ENCODE results near the gene JARID2. TPM values are rescaled to one million over a fixed set of nuclear protein-coding genes. Genes with fewer than 3 reads are reported as not detected.

JARID2 gene
- total RNA-seq, 1 donor from 2014 or later, result 24.2 TPM

DNA sequence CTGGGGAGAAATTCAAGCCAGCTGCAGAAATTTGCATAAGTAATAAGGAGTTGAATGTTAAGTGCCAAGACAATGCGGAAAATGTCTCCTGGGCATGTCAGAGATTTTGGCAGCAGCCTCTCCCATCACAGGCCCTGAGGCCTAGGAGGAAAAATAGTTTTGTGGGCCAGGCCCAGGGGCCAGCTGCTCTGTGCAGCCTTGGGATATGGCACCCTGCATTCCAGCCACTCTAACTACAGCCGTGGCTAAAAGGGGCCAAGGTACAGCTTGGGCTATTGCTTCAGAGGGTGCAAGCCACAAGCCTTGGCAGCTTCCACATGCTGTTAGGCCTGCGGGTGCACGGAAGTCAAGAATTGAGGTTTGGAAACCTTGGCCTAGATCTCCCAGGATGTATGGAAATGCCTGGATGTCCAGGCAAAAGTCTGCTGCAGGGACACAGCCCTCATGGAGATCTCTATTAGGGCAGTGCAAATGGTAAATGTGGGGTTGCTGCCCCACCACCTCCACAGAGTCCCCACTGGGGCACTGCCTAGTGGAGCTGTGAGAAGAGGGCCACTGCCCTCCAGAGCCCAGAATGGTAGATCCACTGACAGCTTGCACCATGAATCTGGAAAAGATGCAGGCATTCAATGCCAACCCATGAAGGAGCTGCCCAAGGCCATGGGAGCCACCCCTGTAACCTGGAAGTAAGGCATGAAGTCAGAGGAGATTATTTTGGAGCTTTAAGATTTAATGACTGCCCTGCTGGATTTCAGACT is 290.5 kb downstream of the JARID2 start:
- Mint-ChIP-seq H3K36me3 (ENCODE audit: low read depth, unreplicated experiment) (no peaks in the 10 kb centered on the region), H3K4me1 (ENCODE audit: low read depth, unreplicated experiment) (peaks cover 10% of the 10 kb centered on the region), H3K27ac (ENCODE audit: unreplicated experiment) (no peak overlapping the region), H3K4me3 (ENCODE audit: unreplicated experiment) (no peak overlapping the region), H3K9me3 (ENCODE audit: unreplicated experiment) (peaks cover 3% of the 10 kb centered on the region), H3K27me3 (ENCODE audit: low read depth, unreplicated experiment) (no peaks in the 10 kb centered on the region)
- no peak for TF ChIP-seq EZH2 (IDR thresholded peaks at IDR 0.05; ENCODE audit: insufficient read depth, low read length)
- TF ChIP-seq, protein P1, sequence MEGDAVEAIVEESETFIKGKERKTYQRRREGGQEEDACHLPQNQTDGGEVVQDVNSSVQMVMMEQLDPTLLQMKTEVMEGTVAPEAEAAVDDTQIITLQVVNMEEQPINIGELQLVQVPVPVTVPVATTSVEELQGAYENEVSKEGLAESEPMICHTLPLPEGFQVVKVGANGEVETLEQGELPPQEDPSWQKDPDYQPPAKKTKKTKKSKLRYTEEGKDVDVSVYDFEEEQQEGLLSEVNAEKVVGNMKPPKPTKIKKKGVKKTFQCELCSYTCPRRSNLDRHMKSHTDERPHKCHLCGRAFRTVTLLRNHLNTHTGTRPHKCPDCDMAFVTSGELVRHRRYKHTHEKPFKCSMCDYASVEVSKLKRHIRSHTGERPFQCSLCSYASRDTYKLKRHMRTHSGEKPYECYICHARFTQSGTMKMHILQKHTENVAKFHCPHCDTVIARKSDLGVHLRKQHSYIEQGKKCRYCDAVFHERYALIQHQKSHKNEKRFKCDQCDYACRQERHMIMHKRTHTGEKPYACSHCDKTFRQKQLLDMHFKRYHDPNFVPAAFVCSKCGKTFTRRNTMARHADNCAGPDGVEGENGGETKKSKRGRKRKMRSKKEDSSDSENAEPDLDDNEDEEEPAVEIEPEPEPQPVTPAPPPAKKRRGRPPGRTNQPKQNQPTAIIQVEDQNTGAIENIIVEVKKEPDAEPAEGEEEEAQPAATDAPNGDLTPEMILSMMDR (IDR thresholded peaks at IDR 0.05; ENCODE audit: insufficient read depth, low read depth, low read length), result no peak
- no peak overlapping the region for H3K27ac ChIP-seq (ENCODE audit: low read depth, low read length)
- no peaks in the 10 kb centered on the region for H4K20me1 ChIP-seq (ENCODE audit: insufficient read depth, low read length)
- H3K9me3 ChIP-seq (ENCODE audit: insufficient read depth, low read depth, low read length), result no peaks in the 10 kb centered on the region
- no peak overlapping the region for H3K9ac ChIP-seq (ENCODE audit: low read length)
- H3K4me2 ChIP-seq (ENCODE audit: low read length), result no peak overlapping the region
- no peak overlapping the region for H2AFZ ChIP-seq (ENCODE audit: low read depth, low read length)
- no peaks in the 10 kb centered on the region for H3K36me3 ChIP-seq (ENCODE audit: insufficient read depth, low read length)
- DNase-seq (ENCODE audit: low read depth) (no peak), FAIRE-seq (no peak)
- no peak overlapping the region for H3K4me3 ChIP-seq (ENCODE audit: insufficient read depth, low read depth, low read length)
- H3K4me1 ChIP-seq (ENCODE audit: insufficient read depth, low read length), result no peaks in the 10 kb centered on the region
- H3K27me3 ChIP-seq (ENCODE audit: insufficient read depth, low read length), result no peaks in the 10 kb centered on the region
- no peaks in the 10 kb centered on the region for H3K79me2 ChIP-seq (ENCODE audit: insufficient read depth, low read length)

DNA sequence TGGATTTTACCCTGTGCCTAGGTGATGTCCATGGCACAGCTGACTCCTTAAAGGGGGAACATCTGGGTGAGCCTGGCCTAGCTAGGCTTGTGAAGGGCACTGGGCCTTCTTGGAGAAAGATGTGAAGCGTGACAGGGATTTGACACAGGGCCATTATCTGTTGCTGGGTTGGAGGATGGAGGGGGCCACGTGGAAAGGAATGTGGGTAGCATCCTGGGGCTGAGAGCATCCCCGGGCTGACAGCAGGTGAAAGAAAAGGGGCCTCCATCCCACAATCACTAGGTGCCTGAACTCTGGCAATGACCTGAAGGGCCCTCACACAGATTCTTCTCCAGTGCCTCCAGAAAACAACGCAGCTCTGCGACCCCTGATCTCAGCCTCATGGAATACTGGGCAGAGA is 292.2 kb downstream of the JARID2 start:
- H3K9ac ChIP-seq (ENCODE audit: low read length), result no peak overlapping the region
- DNase-seq (ENCODE audit: low read depth) (no peak), FAIRE-seq (no peak)
- no peaks in the 10 kb centered on the region for H3K27me3 Mint-ChIP-seq (ENCODE audit: low read depth, unreplicated experiment)
- no peak for TF ChIP-seq EZH2 (IDR thresholded peaks at IDR 0.05; ENCODE audit: insufficient read depth, low read length)
- TF ChIP-seq, protein P1 (IDR thresholded peaks at IDR 0.05; ENCODE audit: insufficient read depth, low read depth, low read length), result no peak
- H3K4me3 ChIP-seq (ENCODE audit: insufficient read depth, low read depth, low read length), result no peak overlapping the region
- H3K36me3 Mint-ChIP-seq (ENCODE audit: low read depth, unreplicated experiment), result no peaks in the 10 kb centered on the region
- no peaks in the 10 kb centered on the region for H3K79me2 ChIP-seq (ENCODE audit: insufficient read depth, low read length)
- H3K36me3 ChIP-seq (ENCODE audit: insufficient read depth, low read length), result no peaks in the 10 kb centered on the region
- H3K9me3 Mint-ChIP-seq (ENCODE audit: unreplicated experiment), result peaks cover 3% of the 10 kb centered on the region
- H3K27me3 ChIP-seq (ENCODE audit: insufficient read depth, low read length), result no peaks in the 10 kb centered on the region
- no peak overlapping the region for H3K27ac Mint-ChIP-seq (ENCODE audit: unreplicated experiment)
- H3K9me3 ChIP-seq (ENCODE audit: insufficient read depth, low read depth, low read length), result no peaks in the 10 kb centered on the region
- H3K4me1 ChIP-seq (ENCODE audit: insufficient read depth, low read length), result no peaks in the 10 kb centered on the region
- no peak overlapping the region for H3K4me3 Mint-ChIP-seq (ENCODE audit: unreplicated experiment)
- no peak overlapping the region for H3K27ac ChIP-seq (ENCODE audit: low read depth, low read length)
- no peak overlapping the region for H2AFZ ChIP-seq (ENCODE audit: low read depth, low read length)
- H3K4me1 Mint-ChIP-seq (ENCODE audit: low read depth, unreplicated experiment), result peaks cover 3% of the 10 kb centered on the region
- H4K20me1 ChIP-seq (ENCODE audit: insufficient read depth, low read length), result no peaks in the 10 kb centered on the region
- H3K4me2 ChIP-seq (ENCODE audit: low read length), result no peak overlapping the region
